ENCODE measurements around the gene CMTM7. TPM values are rescaled to one million over a fixed set of nuclear protein-coding genes. Genes with fewer than 3 reads are reported as not detected.

The CMTM7 gene
- total RNA-seq, 1 donor from 2014 or later: 5.8 TPM

- TF ChIP-seq, protein P1, sequence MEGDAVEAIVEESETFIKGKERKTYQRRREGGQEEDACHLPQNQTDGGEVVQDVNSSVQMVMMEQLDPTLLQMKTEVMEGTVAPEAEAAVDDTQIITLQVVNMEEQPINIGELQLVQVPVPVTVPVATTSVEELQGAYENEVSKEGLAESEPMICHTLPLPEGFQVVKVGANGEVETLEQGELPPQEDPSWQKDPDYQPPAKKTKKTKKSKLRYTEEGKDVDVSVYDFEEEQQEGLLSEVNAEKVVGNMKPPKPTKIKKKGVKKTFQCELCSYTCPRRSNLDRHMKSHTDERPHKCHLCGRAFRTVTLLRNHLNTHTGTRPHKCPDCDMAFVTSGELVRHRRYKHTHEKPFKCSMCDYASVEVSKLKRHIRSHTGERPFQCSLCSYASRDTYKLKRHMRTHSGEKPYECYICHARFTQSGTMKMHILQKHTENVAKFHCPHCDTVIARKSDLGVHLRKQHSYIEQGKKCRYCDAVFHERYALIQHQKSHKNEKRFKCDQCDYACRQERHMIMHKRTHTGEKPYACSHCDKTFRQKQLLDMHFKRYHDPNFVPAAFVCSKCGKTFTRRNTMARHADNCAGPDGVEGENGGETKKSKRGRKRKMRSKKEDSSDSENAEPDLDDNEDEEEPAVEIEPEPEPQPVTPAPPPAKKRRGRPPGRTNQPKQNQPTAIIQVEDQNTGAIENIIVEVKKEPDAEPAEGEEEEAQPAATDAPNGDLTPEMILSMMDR (IDR thresholded peaks at IDR 0.05; ENCODE audit: insufficient read depth, low read length, severe bottlenecking): no peak
- H3K27me3 ChIP-seq (ENCODE audit: control insufficient read depth, insufficient read depth, low read length): no peaks in the 10 kb centered on the region
- FAIRE-seq (no peak), DNase-seq (ENCODE audit: low read depth) (no peak)
- H3K4me3 ChIP-seq (ENCODE audit: low read depth, low read length): no peak overlapping the region
- peaks cover 1% of the 10 kb centered on the region for H3K36me3 ChIP-seq (ENCODE audit: control insufficient read depth, insufficient read depth, low read length)
These were observed 60.4 kb downstream of the CMTM7 start for GRCh38 chr3:32452009-32452408.

DNA sequence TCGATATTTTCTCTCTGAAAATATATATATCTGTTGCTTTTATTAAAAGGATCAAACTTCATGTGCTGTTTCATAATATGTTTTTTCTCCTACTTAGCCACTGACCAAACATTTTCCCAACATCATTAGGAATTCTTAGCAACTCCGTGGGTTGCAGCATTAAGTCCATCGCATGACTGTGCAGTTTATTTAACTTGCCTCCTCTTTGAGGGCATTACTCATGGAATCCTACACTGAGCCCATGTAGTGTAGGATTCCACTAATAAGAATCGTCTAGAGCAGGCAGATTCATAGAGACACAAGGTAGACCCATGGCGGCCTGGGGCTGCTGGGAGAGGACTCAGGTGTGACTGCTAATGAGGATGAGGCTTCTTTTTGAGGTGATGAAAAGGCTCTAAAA lies 61.7 kb downstream of the CMTM7 start:
- Histone ChIP-seq H3K4me3 (ENCODE audit: low read depth, low read length) (no peak overlapping the region), H3K27me3 (ENCODE audit: control insufficient read depth, insufficient read depth, low read length) (no peaks in the 10 kb centered on the region), H3K36me3 (ENCODE audit: control insufficient read depth, insufficient read depth, low read length) (peaks cover 1% of the 10 kb centered on the region)
- TF ChIP-seq, protein P1 (IDR thresholded peaks at IDR 0.05; ENCODE audit: insufficient read depth, low read length, severe bottlenecking): no peak
- DNase-seq (ENCODE audit: low read depth): no peak
- no peak for FAIRE-seq

DNA sequence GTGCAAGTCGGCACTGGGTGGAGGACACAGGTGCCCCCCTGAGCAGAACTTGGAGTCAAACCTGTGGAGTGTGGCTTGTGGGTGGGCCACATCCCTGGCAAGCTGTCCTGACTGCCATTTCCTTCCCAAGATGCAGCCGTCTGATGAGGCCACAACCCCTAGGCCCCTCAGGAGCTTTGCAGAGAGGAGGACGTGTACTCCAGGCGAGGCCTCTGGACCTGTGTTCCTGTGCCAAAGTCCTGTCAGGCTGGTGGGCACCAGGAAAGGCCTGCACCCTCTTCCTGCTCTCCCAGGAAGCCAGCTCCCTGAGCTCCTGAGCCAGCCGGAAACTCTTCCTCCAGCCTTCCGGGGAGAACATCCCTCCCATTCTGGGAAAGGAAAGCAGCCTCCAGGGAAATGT lies 62.5 kb downstream of the CMTM7 start:
- FAIRE-seq (no peak), DNase-seq (ENCODE audit: low read depth) (no peak)
- TF ChIP-seq, protein P1 (IDR thresholded peaks at IDR 0.05; ENCODE audit: insufficient read depth, low read length, severe bottlenecking): no peak
- H3K36me3 ChIP-seq (ENCODE audit: control insufficient read depth, insufficient read depth, low read length): peaks cover 1% of the 10 kb centered on the region
- H3K27me3 ChIP-seq (ENCODE audit: control insufficient read depth, insufficient read depth, low read length): no peaks in the 10 kb centered on the region
- H3K4me3 ChIP-seq (ENCODE audit: low read depth, low read length): no peak overlapping the region

- H3K4me3 ChIP-seq (ENCODE audit: low read depth, low read length): no peak overlapping the region
- peaks cover 1% of the 10 kb centered on the region for H3K36me3 ChIP-seq (ENCODE audit: control insufficient read depth, insufficient read depth, low read length)
- TF ChIP-seq, protein P1 (IDR thresholded peaks at IDR 0.05; ENCODE audit: insufficient read depth, low read length, severe bottlenecking): no peak
- FAIRE-seq (no peak), DNase-seq (ENCODE audit: low read depth) (no peak)
- no peaks in the 10 kb centered on the region for H3K27me3 ChIP-seq (ENCODE audit: control insufficient read depth, insufficient read depth, low read length)
These were observed 63.3 kb downstream of the CMTM7 start for GRCh38 chr3:32454731-32455608.

- FAIRE-seq: no peak
- DNase-seq (ENCODE audit: low read depth): no peak
- no peaks in the 10 kb centered on the region for H3K27me3 ChIP-seq (ENCODE audit: control insufficient read depth, insufficient read depth, low read length)
- H3K36me3 ChIP-seq (ENCODE audit: control insufficient read depth, insufficient read depth, low read length): peaks cover 1% of the 10 kb centered on the region
- TF ChIP-seq, protein P1 (IDR thresholded peaks at IDR 0.05; ENCODE audit: insufficient read depth, low read length, severe bottlenecking): no peak
- H3K4me3 ChIP-seq (ENCODE audit: low read depth, low read length): no peak overlapping the region
These were observed 64.2 kb downstream of the CMTM7 start for GRCh38 chr3:32455609-32456428.
